ENCODE results near the gene SRXN1.

SRXN1 gene

DNA sequence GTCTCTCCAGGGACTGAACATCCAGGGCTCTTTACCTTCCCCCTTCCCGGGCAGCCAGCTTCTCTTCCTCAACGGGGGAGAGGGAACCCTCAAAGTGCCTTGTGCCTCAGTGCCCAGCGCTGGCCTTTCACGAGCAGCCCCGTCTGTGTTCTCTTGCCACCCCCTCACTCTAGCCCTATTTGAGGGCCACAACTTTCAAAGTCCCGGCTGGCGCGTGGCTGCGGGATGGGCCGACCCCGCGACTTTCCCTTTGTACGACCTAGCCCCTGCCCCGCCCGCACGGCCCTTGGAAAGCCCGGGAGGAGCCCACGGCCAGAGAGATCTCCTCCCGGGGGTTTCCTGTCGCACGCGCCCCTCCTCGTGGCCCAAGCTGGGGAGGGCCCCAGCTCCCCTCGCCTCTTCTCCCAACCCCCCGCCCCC lies 22.0 kb upstream of the SRXN1 start:
- no peak for DNase-seq

DNA sequence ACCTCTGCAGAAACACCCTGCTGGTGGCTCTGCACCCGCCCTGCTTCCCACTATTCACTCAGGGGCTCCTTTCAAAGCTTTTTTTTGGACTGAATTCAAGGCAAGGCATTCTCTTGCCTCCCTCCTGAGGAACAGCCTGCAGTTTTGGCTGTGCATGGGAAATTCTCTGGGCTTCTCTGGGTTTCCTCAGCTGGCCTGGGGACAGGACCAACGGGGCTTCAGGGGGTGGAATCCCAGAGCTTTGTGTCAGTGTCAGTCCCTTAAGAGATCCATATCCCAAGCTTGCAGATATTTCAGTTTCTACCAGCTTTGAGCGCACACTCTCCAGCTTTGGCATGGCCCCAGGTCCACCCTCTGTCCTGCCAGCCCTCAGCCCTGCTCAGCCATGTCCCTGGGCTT lies 20.6 kb upstream of the SRXN1 start:
- DNase-seq, result no peak

DNA sequence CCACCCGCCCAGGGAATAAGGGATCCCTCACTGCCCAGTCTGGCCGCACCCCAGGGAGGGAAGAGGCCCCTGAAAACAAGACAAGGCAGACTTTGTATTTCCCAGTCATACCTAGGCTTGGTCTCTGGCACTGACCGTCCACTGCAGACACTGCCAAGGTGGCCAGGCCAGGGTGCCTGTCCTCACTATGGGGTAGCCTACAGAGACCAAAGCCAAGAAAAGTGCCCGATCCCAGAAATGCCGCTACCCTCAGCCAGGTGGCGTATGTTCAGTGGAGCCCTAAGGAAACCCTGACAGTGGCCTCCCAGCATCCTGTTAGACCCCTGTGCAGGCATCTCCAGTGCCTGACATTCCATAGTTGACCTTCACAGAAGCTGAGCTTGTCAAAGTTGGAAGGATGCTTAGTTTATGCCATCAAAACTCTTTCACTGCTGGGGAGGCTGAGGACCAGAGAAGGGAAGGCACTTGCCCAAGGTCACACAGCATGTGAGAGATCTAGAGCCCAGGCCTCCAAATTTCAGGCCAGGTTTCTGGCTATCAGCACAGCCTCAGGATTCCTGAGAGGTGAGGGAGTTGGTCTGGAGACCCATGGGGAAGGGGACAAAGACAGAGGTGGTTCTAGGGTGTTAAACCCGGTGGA lies 20.1 kb upstream of the SRXN1 start:
- no peak for DNase-seq

GRCh38 chr20:671252-672030 lies 18.4 kb upstream of the SRXN1 start:
- DNase-seq, result no peak

- no peak for DNase-seq
Observed at GRCh38 chr20:669573-669972, 16.6 kb upstream of the SRXN1 start.

- no peak for DNase-seq
Observed at GRCh38 chr20:668638-669037, 15.6 kb upstream of the SRXN1 start.

GRCh38 chr20:668050-668449 lies 15.1 kb upstream of the SRXN1 start:
- no peak for DNase-seq

- DNase-seq, result no peak
Observed at GRCh38 chr20:667351-668034, 14.5 kb upstream of the SRXN1 start.

- DNase-seq, result no peak
Observed at GRCh38 chr20:666877-667276, 13.9 kb upstream of the SRXN1 start.

- no peak for DNase-seq
Observed at GRCh38 chr20:665276-665675, 12.3 kb upstream of the SRXN1 start.

- DNase-seq, result no peak
Observed at GRCh38 chr20:664576-664975, 11.6 kb upstream of the SRXN1 start.

GRCh38 chr20:664151-664550 lies 11.2 kb upstream of the SRXN1 start:
- DNase-seq, result no peak

GRCh38 chr20:663315-664090 lies 10.5 kb upstream of the SRXN1 start:
- no peak for DNase-seq

DNA sequence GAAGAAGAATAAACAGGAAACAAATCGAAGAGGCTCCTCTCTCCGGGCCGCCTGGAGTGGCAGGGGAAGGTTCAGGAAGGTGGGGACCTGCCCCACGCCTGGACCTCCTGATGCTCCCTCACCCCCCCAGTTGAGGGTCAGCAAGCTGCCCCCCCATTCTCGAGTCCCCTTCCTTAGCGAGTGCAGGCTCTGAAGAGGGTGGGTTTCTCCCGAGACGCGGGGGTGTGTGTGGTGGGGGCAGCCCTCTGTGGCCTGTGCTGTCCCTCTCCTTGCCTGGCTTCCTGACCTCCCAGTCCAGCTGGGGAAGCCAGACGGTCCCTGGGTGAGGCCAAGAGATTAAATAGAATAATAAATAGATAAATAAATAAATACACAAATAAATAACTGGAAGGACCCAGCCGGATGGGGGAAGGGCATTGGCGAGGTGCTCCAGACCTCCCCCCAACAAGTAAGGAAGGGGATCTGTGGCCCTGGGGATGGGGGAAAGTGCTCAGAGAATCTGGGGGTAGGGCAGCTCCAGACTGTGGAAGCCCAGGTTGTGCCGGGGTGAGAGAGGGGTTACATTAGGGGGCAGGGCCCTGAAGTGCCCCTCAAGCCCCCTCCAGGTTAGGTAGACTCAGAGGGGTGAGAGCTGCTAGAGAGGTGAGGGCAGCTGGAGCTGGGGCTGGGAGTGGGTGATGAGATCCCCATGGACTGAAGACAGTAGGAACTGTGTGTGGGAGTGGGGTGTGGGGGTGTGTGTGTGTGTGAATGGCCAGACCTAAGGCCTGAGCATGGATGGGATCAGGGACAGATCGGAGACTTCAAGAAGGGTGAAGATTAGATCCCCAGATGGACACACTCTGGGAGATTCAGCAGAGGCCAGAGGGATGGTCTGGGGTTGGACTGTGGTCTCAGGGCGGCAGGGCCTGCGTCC lies 9.5 kb upstream of the SRXN1 start:
- no peak for DNase-seq

DNA sequence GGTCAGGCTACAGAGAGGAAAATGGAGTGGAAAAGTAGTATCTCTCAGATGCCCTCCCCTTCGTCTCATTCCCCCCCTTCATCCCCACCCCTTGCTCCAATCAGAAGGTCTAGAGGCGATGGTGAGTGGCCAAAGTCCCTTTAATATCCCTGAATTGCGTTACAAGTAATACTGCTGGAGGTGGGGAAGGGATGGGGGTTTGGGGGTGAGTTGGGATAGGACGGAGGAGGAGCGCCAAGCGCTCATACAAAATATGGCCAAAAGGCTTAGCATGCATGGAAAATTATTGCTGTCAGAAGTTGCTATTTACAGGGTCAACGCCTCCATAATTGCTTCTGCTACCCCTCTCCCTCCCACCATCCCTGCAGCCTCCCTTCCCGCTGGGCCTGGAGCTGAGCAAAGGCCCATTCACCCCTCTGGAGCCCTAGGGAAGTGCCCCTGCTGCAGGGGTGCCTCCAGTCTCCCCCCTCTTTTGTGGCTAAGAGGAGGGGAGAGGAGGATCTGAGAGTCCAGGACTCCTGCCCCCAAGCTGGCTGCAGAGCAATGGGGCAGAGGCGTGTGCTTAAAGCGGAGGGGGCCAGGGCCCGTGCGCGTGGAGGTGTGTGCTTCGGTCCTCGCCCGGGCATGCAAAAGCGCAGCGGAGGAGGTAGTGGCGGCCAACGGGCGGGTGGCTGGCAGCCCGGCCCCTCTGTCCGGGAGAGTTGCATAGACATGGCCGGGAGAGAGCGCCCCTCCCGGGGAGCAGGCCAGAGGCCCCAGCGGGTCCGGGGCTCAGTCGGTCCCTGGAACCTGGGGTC lies 8.7 kb upstream of the SRXN1 start:
- DNase-seq, result no peak

GRCh38 chr20:658731-659291 lies 5.8 kb upstream of the SRXN1 start:
- DNase-seq, result no peak

DNA sequence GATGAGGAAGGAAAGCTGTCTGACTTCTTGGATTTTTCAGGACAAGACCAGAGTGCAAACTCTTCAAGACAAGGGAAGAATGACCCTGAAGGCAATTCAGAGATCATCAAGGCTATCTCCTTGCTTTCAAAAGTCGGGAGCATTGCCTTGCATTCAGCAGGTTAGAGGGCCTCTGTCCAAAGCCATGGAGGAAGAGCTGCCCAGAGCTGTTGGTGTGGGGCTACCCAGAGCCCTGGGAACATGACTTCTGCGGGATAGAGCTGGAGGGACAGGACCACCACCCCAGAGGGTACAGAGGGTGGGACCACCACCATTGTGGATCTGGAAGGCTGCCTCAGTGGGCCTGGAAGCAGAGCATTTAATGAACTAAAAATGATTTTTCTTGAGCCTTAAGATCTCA lies 5.2 kb upstream of the SRXN1 start:
- no peak for DNase-seq

DNA sequence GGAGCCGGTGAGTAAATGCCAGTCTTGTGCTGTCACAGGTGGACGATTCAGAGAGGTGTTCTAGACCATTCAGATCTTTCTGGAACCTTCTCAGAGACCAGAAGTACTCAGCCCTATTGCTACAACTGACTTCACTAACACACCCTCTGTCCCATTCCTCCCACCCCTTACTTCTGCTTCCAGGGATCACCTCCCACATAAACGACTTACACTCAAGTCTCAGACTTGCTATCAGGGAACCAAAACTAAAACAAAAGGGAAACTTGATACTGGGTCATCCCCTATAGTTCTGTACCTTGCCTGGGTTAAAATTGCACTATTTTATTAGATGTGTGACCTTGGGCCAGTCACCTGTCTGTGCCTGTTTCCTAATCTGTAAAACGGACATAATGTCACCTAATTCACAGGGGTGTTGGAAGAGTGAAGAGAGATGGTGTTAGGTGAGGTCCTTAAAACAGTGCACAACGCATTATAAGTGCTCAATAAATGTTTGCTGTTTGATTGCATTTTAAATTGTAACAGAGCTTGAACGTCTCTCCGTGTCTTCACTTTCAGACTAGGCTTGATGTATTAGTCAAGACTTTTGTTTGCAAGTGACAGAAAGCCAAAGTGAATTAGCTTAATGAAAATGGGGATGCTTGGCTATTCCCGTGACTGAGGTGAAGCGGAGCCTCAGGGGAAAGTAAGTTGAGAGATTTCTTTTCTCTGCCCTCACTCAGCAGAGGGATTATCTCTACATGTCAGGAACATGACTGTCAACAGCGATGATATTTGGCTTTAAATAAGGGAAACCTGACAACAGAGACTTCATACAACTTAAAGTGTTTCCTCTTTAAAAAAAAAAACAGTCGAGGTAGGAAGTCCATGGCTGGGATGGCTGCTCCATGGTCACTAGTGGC lies 3.0 kb upstream of the SRXN1 start:
- no peak for DNase-seq

- DNase-seq, result no peak
Observed at GRCh38 chr20:654417-654750, 1.4 kb upstream of the SRXN1 start.
